SK-N-MC (cell line): ENCODE results near the gene TPPP3.

Source experiments
- EZH2 ChIP-seq: fragments of 200-600 bp; sonication (generic); IDR thresholded peaks from one replicate; pipeline ENCODE4 v1.6.1; 2017; ENCODE audit warnings: antibody characterized with exemption
- POLR2AphosphoS5 ChIP-seq: IDR thresholded peaks from 2 replicates; pipeline ENCODE4 v1.6.1; 2012; ENCODE audit warnings: mild to moderate bottlenecking, low read depth, low read length, borderline replicate concordance

DNA sequence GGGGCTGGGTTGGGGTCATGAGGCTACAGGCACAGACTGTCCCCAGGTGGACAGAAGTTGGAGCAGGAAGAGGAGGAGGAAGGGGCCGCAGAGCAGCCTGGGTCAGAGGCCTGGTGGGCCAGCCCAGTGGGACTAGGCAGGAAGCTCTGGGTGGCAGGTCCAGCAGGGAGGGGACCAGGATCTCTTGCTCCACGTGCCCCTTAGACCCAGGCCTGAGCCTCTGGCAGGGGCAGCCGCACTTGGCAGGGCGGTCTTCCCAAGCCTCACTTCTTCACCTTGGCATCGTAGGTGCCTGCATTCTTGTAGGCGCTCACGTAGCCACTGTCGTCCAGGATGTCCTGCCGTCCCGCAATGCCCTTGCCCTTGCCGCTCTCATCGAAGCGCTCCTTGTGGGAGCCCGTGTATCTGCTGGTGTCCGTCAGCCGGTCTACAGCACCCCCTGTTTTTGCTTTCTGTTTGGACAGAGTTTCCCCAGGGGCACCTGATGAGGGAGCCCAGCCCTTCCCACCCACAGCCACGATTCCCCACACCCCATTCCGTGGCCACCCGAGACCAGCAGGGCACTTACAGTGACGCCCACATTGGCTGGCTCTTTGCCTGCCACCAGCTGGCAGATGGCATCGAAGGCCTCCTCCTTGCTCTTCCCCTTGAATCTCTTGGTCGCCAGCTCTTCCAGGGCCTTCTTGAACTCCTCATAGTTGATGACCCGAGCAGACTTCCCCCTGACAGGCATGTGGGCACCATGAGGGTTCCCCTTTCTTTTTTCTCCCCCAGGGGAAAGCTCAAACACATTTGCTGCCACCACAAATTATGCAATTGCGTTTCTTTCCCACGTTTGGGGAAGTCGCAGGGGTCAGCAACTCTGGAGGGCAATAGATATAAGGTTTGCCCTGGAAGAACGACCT is 3.1 kb downstream of the TPPP3 start:
- TF ChIP-seq EZH2 (no peak), POLR2AphosphoS5 (no peak)
